Neuronal stem cell (in vitro differentiated cells): ENCODE data around the gene TEX19.
"Not testable (repeated sequence)": the region's sequence is repeated elsewhere in the genome, so short reads cannot be mapped to it uniquely, and the experiment has no call there.

Experiments used
- DNase-seq: peaks from one replicate; pipeline ENCODE4 v3.0.0-alpha.2; 2013; ENCODE audit warnings: low spot score
- H2AFZ ChIP-seq: one replicate; pipeline ENCODE4 v1.6.1; 2013; ENCODE audit warnings: mild to moderate bottlenecking, low read length, inconsistent platforms
- H2AK5ac ChIP-seq: 2 replicates; pipeline ENCODE4 v1.6.1; 2013; ENCODE audit warnings: low read depth, mild to moderate bottlenecking, inconsistent platforms, low read length, moderate library complexity, mixed read lengths
- H2BK120ac ChIP-seq: 2 replicates; pipeline ENCODE4 v1.6.1; 2013; ENCODE audit warnings: low read depth, mild to moderate bottlenecking, inconsistent platforms, low read length, moderate library complexity, mixed read lengths
- H2BK12ac ChIP-seq: one replicate; pipeline ENCODE4 v1.6.1; 2013; ENCODE audit warnings: low read length, inconsistent platforms
- H2BK15ac ChIP-seq: 2 replicates; pipeline ENCODE4 v1.6.1; 2013; ENCODE audit warnings: mild to moderate bottlenecking, low read length, inconsistent platforms, mixed read lengths
- H2BK5ac ChIP-seq: one replicate; pipeline ENCODE4 v1.6.1; 2013; ENCODE audit warnings: inconsistent platforms, mild to moderate bottlenecking, low read length, moderate library complexity
- H3K14ac ChIP-seq: one replicate; pipeline ENCODE4 v1.6.1; 2013; ENCODE audit warnings: low read length, inconsistent platforms
- H3K18ac ChIP-seq: 2 replicates; pipeline ENCODE4 v1.6.1; 2013; ENCODE audit warnings: low read length, inconsistent platforms
- H3K23ac ChIP-seq: 2 replicates; pipeline ENCODE4 v1.6.1; 2013; ENCODE audit warnings: low read depth, mild to moderate bottlenecking, mixed read lengths, low read length, inconsistent platforms; ENCODE audit not compliant: poor library complexity
- H3K27ac ChIP-seq: replicated peaks from 3 replicates; pipeline ENCODE4 v1.5.1; 2013; ENCODE audit warnings: low read length, inconsistent platforms
- H3K27me3 ChIP-seq, 3 experiments: 2 replicates each; pipeline ENCODE4 v1.6.1; 2013; ENCODE audit warnings: low read length in 3 of 3, mild to moderate bottlenecking in 2 of 3, inconsistent platforms in 1 of 3, low read depth in 1 of 3, mixed read lengths in 1 of 3, moderate library complexity in 1 of 3; ENCODE audit not compliant: control insufficient read depth in 3 of 3, insufficient read depth in 3 of 3
- H3K36me3 ChIP-seq, 2 donors: replicated peaks in 1 of 2; 2 replicates each; pipeline ENCODE4 v1.6.1; 2013; ENCODE audit warnings: low read length in 2 of 2; ENCODE audit not compliant: control insufficient read depth in 2 of 2, insufficient read depth in 2 of 2
- H3K4ac ChIP-seq: 2 replicates; pipeline ENCODE4 v1.6.1; 2013; ENCODE audit warnings: inconsistent platforms, mild to moderate bottlenecking, low read length, moderate library complexity
- H3K4me1 ChIP-seq, 2 donors: 1 replicate in 1 of 2; 2 replicates in 1 of 2; pipeline ENCODE4 v1.6.1; 2013; ENCODE audit warnings: low read length in 2 of 2, low read depth in 1 of 2; ENCODE audit not compliant: control insufficient read depth in 2 of 2, insufficient read depth in 1 of 2
- H3K4me2 ChIP-seq: one replicate; pipeline ENCODE4 v1.6.1; 2013; ENCODE audit warnings: mild to moderate bottlenecking, low read length, inconsistent platforms; ENCODE audit not compliant: insufficient read depth, poor library complexity, severe bottlenecking
- H3K4me3 ChIP-seq, 2 donors: 2 replicates each; pipeline ENCODE4 v1.5.1; 2013; ENCODE audit warnings: low read length in 2 of 2, mild to moderate bottlenecking in 2 of 2, inconsistent platforms in 1 of 2, moderate library complexity in 1 of 2
- H3K79me1 ChIP-seq: one replicate; pipeline ENCODE4 v1.6.1; 2013; ENCODE audit warnings: low read depth, mild to moderate bottlenecking, inconsistent platforms, low read length, moderate library complexity
- H3K9ac ChIP-seq: one replicate; pipeline ENCODE4 v1.6.1; 2013; ENCODE audit warnings: mild to moderate bottlenecking, low read depth, low read length, inconsistent platforms; ENCODE audit not compliant: poor library complexity
- H3K9me3 ChIP-seq, 2 donors: replicated peaks in 1 of 2; 2 replicates each; pipeline versions ENCODE3 to v1.6.1; 2013; ENCODE audit warnings: low read length in 2 of 2, mild to moderate bottlenecking in 2 of 2, inconsistent platforms in 1 of 2, low read depth in 1 of 2, mixed read lengths in 1 of 2, moderate library complexity in 1 of 2; ENCODE audit not compliant: control insufficient read depth in 2 of 2, insufficient read depth in 1 of 2
- H4K8ac ChIP-seq: one replicate; pipeline ENCODE4 v1.6.1; 2013; ENCODE audit warnings: low read depth, mild to moderate bottlenecking, inconsistent platforms, low read length, moderate library complexity
- H4K91ac ChIP-seq: one replicate; pipeline ENCODE4 v1.6.1; 2013; ENCODE audit warnings: low read length, low read depth, mild to moderate bottlenecking, inconsistent platforms; ENCODE audit not compliant: poor library complexity
- WGBS, 2 donors: extraction: QIAGEN DNeasy Blood & Tissue Kit; methylation state at CpG; one replicate each; pipeline ENCODE4 v1.1.7; 2013; ENCODE audit warnings: missing lambda C conversion rate in 2 of 2, mixed read lengths in 1 of 2; ENCODE audit not compliant: insufficient read length in 2 of 2, insufficient replicate concordance in 1 of 2; ENCODE audit errors: extremely low coverage in 2 of 2; 5-methylcytosine and 5-hydroxymethylcytosine counted together

Gene TEX19

GRCh38 chr17:82412081-82412480, 53.0 kb downstream of the TEX19 start:
- H3K18ac ChIP-seq, H2BK15ac ChIP-seq, H3K23ac ChIP-seq, H4K91ac ChIP-seq, H3K9ac ChIP-seq, H2AK5ac ChIP-seq, H3K79me1 ChIP-seq, H2BK12ac ChIP-seq, DNase-seq, H2BK5ac ChIP-seq, H3K4me3 ChIP-seq, H3K4me2 ChIP-seq, H3K27ac ChIP-seq, H4K8ac ChIP-seq, H3K4ac ChIP-seq, H3K9me3 ChIP-seq, H2AFZ ChIP-seq, H3K27me3 ChIP-seq, H3K4me1 ChIP-seq, H3K14ac ChIP-seq, H2BK120ac ChIP-seq: not testable (repeated sequence)
- H3K36me3 ChIP-seq: peaks cover 3 to 17% of the 10 kb centered on the region in 2 donors
- WGBS, 2 donors: no CpG with 5 or more reads among the region's 16 CpGs

- no peak overlapping the region for H3K9ac ChIP-seq
- H3K36me3 ChIP-seq: peaks cover 3 to 17% of the 10 kb centered on the region in 2 donors
- no peak overlapping the region for H3K27ac ChIP-seq
- H3K14ac ChIP-seq: no peak overlapping the region
- H3K18ac ChIP-seq: no peak overlapping the region
- no peak overlapping the region for H4K91ac ChIP-seq
- H2BK5ac ChIP-seq: peak overlapping the region; percentile 75
- H4K8ac ChIP-seq: no peak overlapping the region
- H3K4me1 ChIP-seq: peaks cover 2 to 3% of the 10 kb centered on the region in 2 donors
- H3K4me2 ChIP-seq: no peak overlapping the region
- no peak overlapping the region for H2BK15ac ChIP-seq
- H3K79me1 ChIP-seq: peaks cover 3% of the 10 kb centered on the region
- no peak overlapping the region for H2BK12ac ChIP-seq
- H2AK5ac ChIP-seq: no peak overlapping the region
- no peak overlapping the region for H3K4ac ChIP-seq
- DNase-seq: no peak
- H3K23ac ChIP-seq: peak overlapping the region; percentile 73
- no CpG with 5 or more reads among the region's 29 CpGs for WGBS, 2 donors
- no peak overlapping the region for H3K4me3 ChIP-seq
- no peaks in the 10 kb centered on the region for H3K9me3 ChIP-seq
- peaks cover 0 to 2% (median 0%) of the 10 kb centered on the region in 3 experiments for H3K27me3 ChIP-seq
- no peak overlapping the region for H2AFZ ChIP-seq
- no peak overlapping the region for H2BK120ac ChIP-seq
These were observed 53.8 kb downstream of the TEX19 start for GRCh38 chr17:82412535-82413520.
